Loucy (cell line): ENCODE measurements around the gene OLFM4.

Source experiments
- EZH2phosphoT487 ChIP-seq: fragments of 200-600 bp; IDR thresholded peaks from 2 replicates; pipeline ENCODE4 v1.6.1; 2018; ENCODE audit warnings: antibody characterized with exemption, mild to moderate bottlenecking, moderate library complexity, borderline replicate concordance
- TF ChIP-seq, protein P1 (sequence below): fragments of 200-600 bp; sonication (generic); conservative IDR thresholded peaks from 2 replicates; pipeline ENCODE4 v1.5.1; 2014; ENCODE audit warnings: mild to moderate bottlenecking, antibody characterized with exemption, low read length

- TF ChIP-seq, protein P1, sequence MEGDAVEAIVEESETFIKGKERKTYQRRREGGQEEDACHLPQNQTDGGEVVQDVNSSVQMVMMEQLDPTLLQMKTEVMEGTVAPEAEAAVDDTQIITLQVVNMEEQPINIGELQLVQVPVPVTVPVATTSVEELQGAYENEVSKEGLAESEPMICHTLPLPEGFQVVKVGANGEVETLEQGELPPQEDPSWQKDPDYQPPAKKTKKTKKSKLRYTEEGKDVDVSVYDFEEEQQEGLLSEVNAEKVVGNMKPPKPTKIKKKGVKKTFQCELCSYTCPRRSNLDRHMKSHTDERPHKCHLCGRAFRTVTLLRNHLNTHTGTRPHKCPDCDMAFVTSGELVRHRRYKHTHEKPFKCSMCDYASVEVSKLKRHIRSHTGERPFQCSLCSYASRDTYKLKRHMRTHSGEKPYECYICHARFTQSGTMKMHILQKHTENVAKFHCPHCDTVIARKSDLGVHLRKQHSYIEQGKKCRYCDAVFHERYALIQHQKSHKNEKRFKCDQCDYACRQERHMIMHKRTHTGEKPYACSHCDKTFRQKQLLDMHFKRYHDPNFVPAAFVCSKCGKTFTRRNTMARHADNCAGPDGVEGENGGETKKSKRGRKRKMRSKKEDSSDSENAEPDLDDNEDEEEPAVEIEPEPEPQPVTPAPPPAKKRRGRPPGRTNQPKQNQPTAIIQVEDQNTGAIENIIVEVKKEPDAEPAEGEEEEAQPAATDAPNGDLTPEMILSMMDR: no peak
- TF ChIP-seq EZH2phosphoT487: no peak
These were observed 10.4 kb downstream of the OLFM4 start for GRCh38 chr13:53038993-53039392.
